GM18909 (cell line): Measurements from ENCODE around the gene KLRB1.
"Not testable (repeated sequence)": the region's sequence is repeated elsewhere in the genome, so short reads cannot be mapped to it uniquely, and the experiment has no call there.

Experiments
- ATAC-seq: cut with Tn5 transposase; IDR thresholded peaks from one replicate; pipeline ENCODE4 v1.9.1; 2021; ENCODE audit warnings: mild to moderate bottlenecking; ENCODE audit not compliant: unreplicated experiment, poor library complexity

KLRB1 gene

DNA sequence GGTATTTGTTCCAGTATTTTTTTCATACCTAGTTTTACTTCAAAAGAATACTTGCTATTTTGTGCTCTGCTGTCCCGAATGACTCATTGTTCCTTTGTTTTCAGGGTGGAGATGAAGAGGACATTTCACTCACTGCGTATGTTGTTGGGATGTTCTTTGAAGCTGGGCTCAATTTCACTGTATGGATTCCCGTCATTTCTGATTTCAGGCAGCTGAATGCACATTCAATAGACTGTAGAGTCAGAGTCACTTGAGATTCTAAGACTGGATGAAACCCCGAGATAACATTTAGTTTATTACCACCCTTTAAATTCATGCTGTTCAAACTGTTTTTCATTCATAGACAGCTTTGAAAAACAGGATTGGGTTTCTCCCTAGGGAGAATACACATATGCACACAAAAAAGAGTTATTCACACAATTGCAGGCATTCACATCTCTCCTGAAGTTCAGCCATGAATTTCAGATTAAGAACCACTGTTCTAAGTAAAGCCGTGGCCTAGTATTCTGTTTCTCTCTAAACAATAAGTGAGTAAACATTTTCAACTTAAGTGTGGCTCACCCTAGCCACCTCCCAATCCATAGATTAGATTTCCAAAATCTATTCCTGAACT is 44.8 kb downstream of the KLRB1 start:
- ATAC-seq, result not testable (repeated sequence)

GRCh38 chr12:9545489-9545888 is 62.2 kb downstream of the KLRB1 start:
- ATAC-seq, result not testable (repeated sequence)
